K562 (cell line): ENCODE measurements around the gene ZNF622. TPM values are rescaled to one million over a fixed set of nuclear protein-coding genes. Genes with fewer than 3 reads are reported as not detected.

Experiments
- CTCF ChIP-seq, 3 experiments: IDR thresholded peaks in 2 of 3; conservative IDR thresholded peaks in 1 of 3; 2 replicates each; pipeline ENCODE4 v1.5.1; 2011 to 2012; ENCODE audit warnings: low read length in 3 of 3, mild to moderate bottlenecking in 3 of 3, control low read depth in 2 of 3, improper control_type of control experiment in 1 of 3, inconsistent platforms in 1 of 3, low read depth in 1 of 3, mixed read lengths in 1 of 3, moderate library complexity in 1 of 3; ENCODE audit not compliant: insufficient read depth in 2 of 3
- DPF2 ChIP-seq: fragments of 450-650 bp; IDR thresholded peaks from 2 replicates; pipeline ENCODE4 v1.6.1; 2016
- MEIS2 ChIP-seq: fragments of 450-650 bp; IDR thresholded peaks from 2 replicates; pipeline ENCODE4 v1.6.1; 2014; ENCODE audit warnings: mild to moderate bottlenecking; ENCODE audit not compliant: partially characterized antibody
- PML ChIP-seq: IDR thresholded peaks from 2 replicates; pipeline ENCODE4 v1.6.1; 2012; ENCODE audit warnings: low read length, inconsistent platforms
- POLR2B ChIP-seq: fragments of 450-650 bp; IDR thresholded peaks from 2 replicates; pipeline ENCODE4 v1.6.1; 2018; ENCODE audit warnings: low read depth; ENCODE audit not compliant: partially characterized antibody
- POLR3G ChIP-seq: IDR thresholded peaks from 2 replicates; pipeline ENCODE4 v1.6.1; 2011; ENCODE audit not compliant: insufficient read length, insufficient replicate concordance; ENCODE audit errors: extremely low read depth
- SMC3 ChIP-seq: conservative IDR thresholded peaks from 2 replicates; pipeline ENCODE4 v1.6.1; 2011; ENCODE audit warnings: low read depth, low read length, improper control_type of control experiment; ENCODE audit not compliant: insufficient read depth
- SOX6 ChIP-seq: fragments of 450-650 bp; IDR thresholded peaks from 2 replicates; pipeline ENCODE4 v1.6.1; 2014; ENCODE audit warnings: mild to moderate bottlenecking
- SP1 ChIP-seq: sonication (generic); formaldehyde crosslinking; IDR thresholded peaks from 2 replicates; pipeline ENCODE4 v1.8.1; 2022; ENCODE audit warnings: mild to moderate bottlenecking, missing genetic modification reagents
- TEAD2 ChIP-seq: fragments of 450-650 bp; IDR thresholded peaks from 2 replicates; pipeline ENCODE4 v1.6.1; 2016; ENCODE audit warnings: missing genetic modification characterization, control low read depth, missing compliant biosample characterization
- ZBTB8A ChIP-seq: fragments of 450-650 bp; IDR thresholded peaks from 2 replicates; pipeline ENCODE4 v1.6.1; 2018; ENCODE audit warnings: mild to moderate bottlenecking, moderate library complexity; ENCODE audit not compliant: partially characterized antibody
- ZFX ChIP-seq: sonication (generic); formaldehyde crosslinking; IDR thresholded peaks from 2 replicates; pipeline ENCODE4 v1.8.0; 2022; ENCODE audit warnings: mild to moderate bottlenecking, missing genetic modification reagents, moderate library complexity
- ZNF121 ChIP-seq: sonication (generic); formaldehyde crosslinking; conservative IDR thresholded peaks from 2 replicates; pipeline ENCODE4 v1.8.0; 2022; ENCODE audit warnings: missing genetic modification reagents
- ZNF232 ChIP-seq: sonication (generic); formaldehyde crosslinking; IDR thresholded peaks from 2 replicates; pipeline ENCODE4 v1.8.0; 2022; ENCODE audit warnings: mild to moderate bottlenecking, missing genetic modification reagents
- ZNF274 ChIP-seq: IDR thresholded peaks from 2 replicates; pipeline ENCODE4 v1.6.1; 2011; ENCODE audit warnings: low read depth, mild to moderate bottlenecking, low read length, moderate library complexity, borderline replicate concordance
- ZNF280A ChIP-seq: fragments of 450-650 bp; IDR thresholded peaks from 2 replicates; pipeline ENCODE4 v1.6.1; 2018; ENCODE audit warnings: mild to moderate bottlenecking, low read depth; ENCODE audit not compliant: partially characterized antibody
- ZNF830 ChIP-seq: fragments of 250-450 bp; sonication (Bioruptor Pico); IDR thresholded peaks from 2 replicates; pipeline ENCODE4 v1.5.0; 2021; ENCODE audit warnings: mild to moderate bottlenecking
- polyA plus RNA-seq, 8 experiments: library from polyadenylated mRNA; depleted of rRNA in 4 of 8; stranded (reverse) in 5 of 8; unstranded in 3 of 8; fragments of >200 nt; fragmentation: Nextera tagmentation in 2 of 8; fragmentation: Illumina TruSeq in 1 of 8; extraction: Ambion mirVana in 2 of 8; extraction: Trizol in 1 of 8; gene quantifications; 2 replicates each; pipeline versions ENCODE4 v1.2.1 to v1.2.3, GENCODE V29; 2011 to 2014; ENCODE audit warnings: inconsistent platforms in 1 of 8, missing spikeins in 1 of 8
- total RNA-seq, 7 experiments: library from RNA; depleted of rRNA in 6 of 7; stranded (reverse); fragments of >200 nt in 6 of 7; fragmentation: Illumina TruSeq in 2 of 7; extraction: Trizol in 2 of 7; gene quantifications; 2 replicates each; pipeline versions ENCODE4 v1.2.1 to v1.2.3, GENCODE V29; 2011 to 2021; ENCODE audit warnings: low replicate concordance in 1 of 7

ZNF622 gene
- total and polyA plus RNA-seq, 9 of the 15 experiments (the other 6 are each of a cell fraction or from before 2014, with no cell fraction given) = 9.6 to 51.5 (median 32.3) TPM

GRCh38 chr5:16489322-16489791 is 23.8 kb upstream of the ZNF622 start (continued):
- TF ChIP-seq CTCF (IDR thresholded peaks at IDR 0.05 in 2 of 3, conservative IDR thresholded peaks at IDR 0.05 in 1 of 3; ENCODE audit: insufficient read depth in 2 of 3, low read depth in 1 of 3, low read length in 3 of 3) = peak; percentile 48 to 73 (median 49); a peak in 4 of 6 replicates
- 0 out of 2 replicates have a peak, but pooled peaks have one; percentile 19 for TF ChIP-seq ZNF830 (CRISPR knock-in tag)
- TF ChIP-seq SP1 (CRISPR knock-in tag) = no peak
- no peak for TF ChIP-seq ZNF280A
- no peak for TF ChIP-seq POLR3G
- TF ChIP-seq ZFX (CRISPR knock-in tag) = no peak
- TF ChIP-seq ZBTB8A = no peak
- TF ChIP-seq PML = no peak
- TF ChIP-seq ZNF274 = no peak
- 0 out of 2 replicates have a peak, but pooled peaks have one; percentile 24 for TF ChIP-seq TEAD2 (tag)
- TF ChIP-seq SMC3 = 0 out of 2 replicates have a peak, but pooled peaks have one; percentile 14
- no peak for TF ChIP-seq ZNF232 (CRISPR knock-in tag)
- TF ChIP-seq POLR2B = no peak
- no peak for TF ChIP-seq DPF2
- no peak for TF ChIP-seq MEIS2
- TF ChIP-seq SOX6 = no peak
- TF ChIP-seq ZNF121 (CRISPR knock-in tag) = no peak
